Caki2 (cell line): ENCODE results near the gene NPB. TPM values are rescaled to one million over a fixed set of nuclear protein-coding genes. Genes with fewer than 3 reads are reported as not detected.
"Not testable (repeated sequence)": the region's sequence is repeated elsewhere in the genome, so short reads cannot be mapped to it uniquely, and the experiment has no call there.

Experiments used
- DNase-seq: peaks from one replicate; pipeline ENCODE4 v3.0.0-alpha.2; 2015; ENCODE audit warnings: low read depth
- in situ Hi-C: cut with HindIII; loops from 2 replicates; pipeline ENCODE4 v1.10.0; 2016; ENCODE audit warnings: low sequenced_read_pairs, low pct_unique_long_range_greater_than_20kb, mixed read lengths
- total RNA-seq: library from RNA; depleted of rRNA; stranded (reverse); fragments of >200 nt; shearing (Covaris generic); gene quantifications from 2 replicates; pipeline ENCODE4 v1.2.3, GENCODE V29; 2014; ENCODE audit warnings: low replicate concordance

Gene NPB
- total RNA-seq, 1 experiment from 2014 or later: 0.07 TPM

GRCh38 chr17:81907219-81908145, 5.4 kb downstream of the NPB start:
- no peak for DNase-seq
- in situ Hi-C loops: no loop called here

GRCh38 chr17:81908793-81909192, 6.8 kb downstream of the NPB start:
- DNase-seq: no peak
- in situ Hi-C loops: no loop called here

- in situ Hi-C loops: no loop called here
- DNase-seq: no peak
Measured at GRCh38 chr17:81909231-81909630, 7.2 kb downstream of the NPB start.

- DNase-seq: peak; percentile 30
- in situ Hi-C loops: no loop called here
Measured at GRCh38 chr17:81909966-81910839, 8.2 kb downstream of the NPB start.

GRCh38 chr17:81910840-81911276, 8.8 kb downstream of the NPB start:
- no peak for DNase-seq
- in situ Hi-C loops: no loop called here

- DNase-seq: peak; percentile 59
- in situ Hi-C loops: no loop called here
Measured at GRCh38 chr17:81911277-81911961, 9.4 kb downstream of the NPB start, which contains the start of gene PCYT2. Gene PCYT2 (minus strand): TSS chr17:81911399. CDS start chr17:81911355, 44 bp downstream.

GRCh38 chr17:81911969-81912368, 9.9 kb downstream of the NPB start:
- in situ Hi-C loops: no loop called here
- no peak for DNase-seq

GRCh38 chr17:81912441-81913309, 10.6 kb downstream of the NPB start:
- DNase-seq: peak; percentile 33
- in situ Hi-C loops: no loop called here

- in situ Hi-C loops: no loop called here
- DNase-seq: no peak
Measured at GRCh38 chr17:81913394-81914102, 11.5 kb downstream of the NPB start.

- DNase-seq: no peak
- in situ Hi-C loops: no loop called here
Measured at GRCh38 chr17:81914103-81914850, 12.2 kb downstream of the NPB start.

- DNase-seq: no peak
- in situ Hi-C loops: no loop called here
Measured at GRCh38 chr17:81915331-81915730, 13.3 kb downstream of the NPB start.

GRCh38 chr17:81916234-81917001, 14.4 kb downstream of the NPB start:
- in situ Hi-C loops: no loop called here
- DNase-seq: peak; percentile 84

GRCh38 chr17:81917565-81918332, 15.7 kb downstream of the NPB start, which contains the start of gene SIRT7:
Gene SIRT7 (minus strand): TSS chr17:81918176. CDS start chr17:81918131, 45 bp downstream.
- in situ Hi-C loops: no loop called here
- DNase-seq: peak; percentile 73

GRCh38 chr17:81918333-81918669, 16.3 kb downstream of the NPB start:
- in situ Hi-C loops, DNase-seq: not testable (repeated sequence)
